ENCODE results near the gene AFF4. TPM values are rescaled to one million over a fixed set of nuclear protein-coding genes. Genes with fewer than 3 reads are reported as not detected.

Gene AFF4
- total RNA-seq, 1 experiment from 2014 or later = 58.1 TPM

- TF ChIP-seq PREB (CRISPR knock-in tag; IDR thresholded peaks at IDR 0.05; ENCODE audit: borderline replicate concordance) (no peak), GTF2I (CRISPR knock-in tag; conservative IDR thresholded peaks at IDR 0.05) (no peak), TP53 (CRISPR knock-in tag; IDR thresholded peaks at IDR 0.05) (0 out of 2 replicates have a peak, but pooled peaks have one; percentile 27), SP1 (CRISPR knock-in tag; conservative IDR thresholded peaks at IDR 0.05) (no peak), HMGA2 (CRISPR knock-in tag; IDR thresholded peaks at IDR 0.05) (no peak), ZNF396 (CRISPR knock-in tag; IDR thresholded peaks at IDR 0.05; ENCODE audit: borderline replicate concordance) (no peak), FOXP1 (CRISPR knock-in tag; IDR thresholded peaks at IDR 0.05; ENCODE audit: borderline replicate concordance) (no peak), E2F1 (CRISPR knock-in tag; IDR thresholded peaks at IDR 0.05) (no peak), ZBTB43 (CRISPR knock-in tag; IDR thresholded peaks at IDR 0.05) (no peak)
Measured at GRCh38 chr5:132830436-132831094, 132.9 kb downstream of the AFF4 start, which contains the start of gene SHROOM1 (continued).

- ChIA-PET CTCF (interaction anchor here (0.7 to 4.3 kb wide), 10 partner anchors 11 to 334 kb away, joined by 3 to 40 read pairs (median 4); partner anchors contain the start of genes GDF9, SOWAHA and UQCRQ), POLR2A (no interaction called here)
- H3K9me3 Mint-ChIP-seq = no peaks in the 10 kb centered on the region
- H3K27me3 Mint-ChIP-seq (ENCODE audit: low read depth) = peaks cover 78% of the 10 kb centered on the region
- ATAC-seq (peak; percentile 56), DNase-seq (ENCODE audit: low spot score) (peak; percentile 78)
- H3K36me3 Mint-ChIP-seq = no peaks in the 10 kb centered on the region
- peaks cover 11% of the 10 kb centered on the region for H3K4me1 Mint-ChIP-seq
- H3K4me3 Mint-ChIP-seq = peak overlapping the region; percentile 74
- H3K27ac Mint-ChIP-seq = no peak overlapping the region
- no peak for TF ChIP-seq SMAD4 (CRISPR knock-in tag; IDR thresholded peaks at IDR 0.05)
- TF ChIP-seq ZNF121 (CRISPR knock-in tag; IDR thresholded peaks at IDR 0.05) = peak; percentile 47; the same call in 1 of the 2 replicates
- peak; percentile 61; the same call in 1 of the 2 replicates for TF ChIP-seq MYBL2 (CRISPR knock-in tag; IDR thresholded peaks at IDR 0.05)
- 0 out of 2 replicates have a peak, but pooled peaks have one; percentile 14 for TF ChIP-seq GABPB1 (CRISPR knock-in tag; IDR thresholded peaks at IDR 0.05)
- 0 out of 2 replicates have a peak, but pooled peaks have one; percentile 33 for TF ChIP-seq FOXP1 (CRISPR knock-in tag; IDR thresholded peaks at IDR 0.05; ENCODE audit: borderline replicate concordance)
- TF ChIP-seq HMGXB4 (CRISPR knock-in tag; IDR thresholded peaks at IDR 0.05) = peak; percentile 63; the same call in 1 of the 2 replicates
- peak; percentile 60; the same call in 1 of the 2 replicates for TF ChIP-seq CTCF (IDR thresholded peaks at IDR 0.05)
- peak; percentile 74; the same call in 1 of the 2 replicates for TF ChIP-seq TCF7 (CRISPR knock-in tag; IDR thresholded peaks at IDR 0.05; ENCODE audit: low read depth)
- TF ChIP-seq MAX (CRISPR knock-in tag; IDR thresholded peaks at IDR 0.05) = peak; percentile 40; the same call in 1 of the 2 replicates
- no peak for TF ChIP-seq ZNF671 (CRISPR knock-in tag; IDR thresholded peaks at IDR 0.05)
- TF ChIP-seq ATF6 (CRISPR knock-in tag; IDR thresholded peaks at IDR 0.05) = no peak
- 0 out of 2 replicates have a peak, but pooled peaks have one; percentile 25 for TF ChIP-seq SP1 (CRISPR knock-in tag; conservative IDR thresholded peaks at IDR 0.05)
- TF ChIP-seq KAT7 (CRISPR knock-in tag; IDR thresholded peaks at IDR 0.05; ENCODE audit: borderline replicate concordance) = no peak
- TF ChIP-seq TP53 (CRISPR knock-in tag; IDR thresholded peaks at IDR 0.05) = 0 out of 2 replicates have a peak, but pooled peaks have one; percentile 30
- peak; percentile 19; the same call in 1 of the 2 replicates for TF ChIP-seq FOXP4 (CRISPR knock-in tag; IDR thresholded peaks at IDR 0.05)
- no peak for TF ChIP-seq NFATC4 (CRISPR knock-in tag; IDR thresholded peaks at IDR 0.05)
Measured at GRCh38 chr5:132829742-132830435, 133.5 kb downstream of the AFF4 start.
